Peyer's patch (tissue), 4 donors: ENCODE results near the gene OR1A1.
"Not testable (repeated sequence)": the region's sequence is repeated elsewhere in the genome, so short reads cannot be mapped to it uniquely, and the experiment has no call there.

Experiments
- POLR2A ChIP-seq, 2 donors: fragments of 450-650 bp; IDR thresholded peaks; one replicate each; pipeline ENCODE4 v1.5.1; 2017; ENCODE audit warnings: antibody characterized with exemption in 2 of 2, mild to moderate bottlenecking in 2 of 2, moderate library complexity in 2 of 2
- TF ChIP-seq, protein P1 (sequence below), 6 experiments: fragments of 450-650 bp in 4 of 6; fragments of 200-600 bp in 2 of 6; sonication (generic) in 1 of 6; IDR thresholded peaks; one replicate each; pipeline ENCODE4 v1.5.1; 2017 to 2019; ENCODE audit warnings: antibody characterized with exemption in 6 of 6, mild to moderate bottlenecking in 3 of 6, moderate library complexity in 1 of 6

DNA sequence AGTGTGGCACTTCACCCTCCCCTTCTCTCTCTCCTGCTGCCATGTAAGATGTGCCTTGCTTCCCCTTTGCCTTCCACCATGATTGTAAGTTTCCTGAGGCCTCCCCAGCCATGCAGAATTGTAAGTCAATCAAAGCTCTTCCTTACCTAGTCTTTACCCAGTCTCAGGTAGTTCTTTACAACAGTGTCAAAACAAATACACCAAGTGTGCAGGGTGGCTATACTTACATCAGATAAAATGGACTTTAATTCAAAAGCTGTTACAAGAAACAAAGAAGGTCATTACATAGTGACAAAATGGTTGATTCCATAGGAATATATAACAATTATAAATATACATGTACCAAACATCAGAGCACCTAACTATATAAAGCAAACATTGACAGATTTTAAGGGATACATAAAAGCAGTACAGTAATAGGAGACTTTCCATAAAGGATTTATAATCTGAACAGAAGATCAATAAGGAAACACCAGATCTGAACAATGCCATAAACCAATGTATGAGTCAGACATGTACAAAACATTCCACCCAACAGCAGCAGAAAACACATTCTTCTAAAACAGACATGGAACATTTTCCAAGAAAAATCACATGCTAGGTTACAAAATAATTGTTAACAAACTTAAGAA is 17.4 kb downstream of the OR1A1 start:
- not testable (repeated sequence) for TF ChIP-seq POLR2A (IDR thresholded peaks at IDR 0.05)
- TF ChIP-seq, protein P1, sequence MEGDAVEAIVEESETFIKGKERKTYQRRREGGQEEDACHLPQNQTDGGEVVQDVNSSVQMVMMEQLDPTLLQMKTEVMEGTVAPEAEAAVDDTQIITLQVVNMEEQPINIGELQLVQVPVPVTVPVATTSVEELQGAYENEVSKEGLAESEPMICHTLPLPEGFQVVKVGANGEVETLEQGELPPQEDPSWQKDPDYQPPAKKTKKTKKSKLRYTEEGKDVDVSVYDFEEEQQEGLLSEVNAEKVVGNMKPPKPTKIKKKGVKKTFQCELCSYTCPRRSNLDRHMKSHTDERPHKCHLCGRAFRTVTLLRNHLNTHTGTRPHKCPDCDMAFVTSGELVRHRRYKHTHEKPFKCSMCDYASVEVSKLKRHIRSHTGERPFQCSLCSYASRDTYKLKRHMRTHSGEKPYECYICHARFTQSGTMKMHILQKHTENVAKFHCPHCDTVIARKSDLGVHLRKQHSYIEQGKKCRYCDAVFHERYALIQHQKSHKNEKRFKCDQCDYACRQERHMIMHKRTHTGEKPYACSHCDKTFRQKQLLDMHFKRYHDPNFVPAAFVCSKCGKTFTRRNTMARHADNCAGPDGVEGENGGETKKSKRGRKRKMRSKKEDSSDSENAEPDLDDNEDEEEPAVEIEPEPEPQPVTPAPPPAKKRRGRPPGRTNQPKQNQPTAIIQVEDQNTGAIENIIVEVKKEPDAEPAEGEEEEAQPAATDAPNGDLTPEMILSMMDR (IDR thresholded peaks at IDR 0.05): not testable (repeated sequence)
